Adipocyte (in vitro differentiated cells): ENCODE results near the gene KIF13A.
"Not testable (repeated sequence)": the region's sequence is repeated elsewhere in the genome, so short reads cannot be mapped to it uniquely, and the experiment has no call there.

ENCODE experiments used
- DNase-seq: peaks from one replicate; pipeline ENCODE4 v3.0.0-alpha.2; 2015; ENCODE audit warnings: low read depth
- H3K27me3 ChIP-seq: replicated peaks from 2 replicates; pipeline ENCODE4 v1.7.0; 2013; ENCODE audit warnings: mild to moderate bottlenecking, low read length, moderate library complexity; ENCODE audit not compliant: control insufficient read depth, insufficient read depth
- H3K36me3 ChIP-seq: 2 replicates; pipeline ENCODE4 v1.7.0; 2013; ENCODE audit warnings: low read length, mild to moderate bottlenecking, moderate library complexity; ENCODE audit not compliant: control insufficient read depth, insufficient read depth, severe bottlenecking
- H3K4me1 ChIP-seq: 2 replicates; pipeline ENCODE4 v1.7.0; 2013; ENCODE audit warnings: mild to moderate bottlenecking, low read length, moderate library complexity; ENCODE audit not compliant: control insufficient read depth, insufficient read depth
- H3K4me3 ChIP-seq: 2 replicates; pipeline ENCODE4 v1.7.0; 2013; ENCODE audit warnings: mild to moderate bottlenecking, low read length, moderate library complexity
- H3K9ac ChIP-seq: 2 replicates; pipeline ENCODE4 v1.7.0; 2013; ENCODE audit warnings: mild to moderate bottlenecking, low read length, moderate library complexity
- H3K9me3 ChIP-seq: 2 replicates; pipeline ENCODE4 v1.7.0; 2013; ENCODE audit warnings: mild to moderate bottlenecking, low read length, moderate library complexity; ENCODE audit not compliant: control insufficient read depth

KIF13A gene

GRCh38 chr6:17745324-17745723 lies 242.1 kb downstream of the KIF13A start:
- not testable (repeated sequence) for H3K9ac ChIP-seq

GRCh38 chr6:17744757-17745308 lies 242.6 kb downstream of the KIF13A start:
- not testable (repeated sequence) for H3K36me3 ChIP-seq, H3K9ac ChIP-seq, H3K4me1 ChIP-seq, H3K9me3 ChIP-seq, H3K4me3 ChIP-seq, DNase-seq, H3K27me3 ChIP-seq

More at GRCh38 chr6:17745324-17745723, 242.1 kb downstream of the KIF13A start:
- H3K27me3 ChIP-seq, H3K4me3 ChIP-seq, H3K36me3 ChIP-seq, H3K9me3 ChIP-seq, DNase-seq, H3K4me1 ChIP-seq: not testable (repeated sequence)

GRCh38 chr6:17744019-17744756 lies 243.2 kb downstream of the KIF13A start:
- H3K36me3 ChIP-seq = no peaks in the 10 kb centered on the region
- no peak for DNase-seq
- no peaks in the 10 kb centered on the region for H3K27me3 ChIP-seq
- H3K4me3 ChIP-seq = no peak overlapping the region
- H3K9me3 ChIP-seq = no peaks in the 10 kb centered on the region
- H3K4me1 ChIP-seq = no peaks in the 10 kb centered on the region
- H3K9ac ChIP-seq = no peak overlapping the region

GRCh38 chr6:17741507-17741906 lies 245.9 kb downstream of the KIF13A start:
- DNase-seq = no peak
- Histone ChIP-seq H3K9me3 (peaks cover 22% of the 10 kb centered on the region), H3K9ac (no peak overlapping the region), H3K36me3 (no peaks in the 10 kb centered on the region), H3K4me1 (no peaks in the 10 kb centered on the region), H3K27me3 (no peaks in the 10 kb centered on the region), H3K4me3 (no peak overlapping the region)

GRCh38 chr6:17740559-17741220 lies 246.7 kb downstream of the KIF13A start:
- no peak for DNase-seq
- Histone ChIP-seq H3K4me3 (no peak overlapping the region), H3K4me1 (no peaks in the 10 kb centered on the region), H3K9me3 (peaks cover 23% of the 10 kb centered on the region), H3K27me3 (no peaks in the 10 kb centered on the region), H3K36me3 (no peaks in the 10 kb centered on the region), H3K9ac (no peak overlapping the region)

- H3K9me3 ChIP-seq = peaks cover 23% of the 10 kb centered on the region
- H3K36me3 ChIP-seq = no peaks in the 10 kb centered on the region
- H3K4me3 ChIP-seq = no peak overlapping the region
- no peaks in the 10 kb centered on the region for H3K4me1 ChIP-seq
- no peak for DNase-seq
- no peaks in the 10 kb centered on the region for H3K27me3 ChIP-seq
- no peak overlapping the region for H3K9ac ChIP-seq
These were observed 249.7 kb downstream of the KIF13A start for GRCh38 chr6:17737704-17738252.

- not testable (repeated sequence) for H3K9ac ChIP-seq, H3K4me3 ChIP-seq, H3K27me3 ChIP-seq, DNase-seq, H3K4me1 ChIP-seq, H3K36me3 ChIP-seq
- peaks cover 23% of the 10 kb centered on the region for H3K9me3 ChIP-seq
These were observed 252.1 kb downstream of the KIF13A start for GRCh38 chr6:17735311-17735710.

GRCh38 chr6:17730078-17730704 lies 257.2 kb downstream of the KIF13A start:
- Histone ChIP-seq H3K27me3 (no peaks in the 10 kb centered on the region), H3K9ac (no peak overlapping the region), H3K36me3 (no peaks in the 10 kb centered on the region), H3K4me1 (peaks cover 2% of the 10 kb centered on the region), H3K4me3 (no peak overlapping the region), H3K9me3 (no peaks in the 10 kb centered on the region)
- no peak for DNase-seq

- H3K9me3 ChIP-seq = no peaks in the 10 kb centered on the region
- no peaks in the 10 kb centered on the region for H3K36me3 ChIP-seq
- H3K27me3 ChIP-seq = no peaks in the 10 kb centered on the region
- peaks cover 7% of the 10 kb centered on the region for H3K4me1 ChIP-seq
- H3K9ac ChIP-seq = no peak overlapping the region
- DNase-seq = no peak
- H3K4me3 ChIP-seq = no peak overlapping the region
These were observed 258.0 kb downstream of the KIF13A start for GRCh38 chr6:17729223-17730077.

- DNase-seq = no peak
These were observed 258.7 kb downstream of the KIF13A start for GRCh38 chr6:17728551-17729222.

More at GRCh38 chr6:17728551-17729222, 258.7 kb downstream of the KIF13A start:
- no peaks in the 10 kb centered on the region for H3K27me3 ChIP-seq
- H3K9me3 ChIP-seq = no peaks in the 10 kb centered on the region
- no peaks in the 10 kb centered on the region for H3K36me3 ChIP-seq
- H3K9ac ChIP-seq = no peak overlapping the region
- H3K4me3 ChIP-seq = no peak overlapping the region
- H3K4me1 ChIP-seq = peaks cover 7% of the 10 kb centered on the region
